CD8-positive, alpha-beta memory T cell (primary cell): ENCODE measurements around the gene PPP1R3A. TPM values are rescaled to one million over a fixed set of nuclear protein-coding genes. Genes with fewer than 3 reads are reported as not detected.

ENCODE experiments used
- CTCF ChIA-PET: fragments of 350-600 bp; sonication (Branson Sonifier 250); formaldehyde crosslinking; loops from one replicate; lab custom pipeline; 2021; ENCODE audit warnings: antibody characterized with exemption; lab: Charles Lee
- POLR2A ChIA-PET: fragments of 350-600 bp; sonication (Branson Sonifier 250); formaldehyde crosslinking; loops from one replicate; lab custom pipeline; 2021; ENCODE audit warnings: antibody characterized with exemption; lab: Charles Lee
- DNase-seq, 5 donors: peaks; one replicate each; pipeline versions ENCODE4 v3.0.0 to v3.0.0-alpha.2; 2020 to 2022; ENCODE audit warnings: mixed read lengths in 1 of 5
- H3K27ac ChIP-seq: one replicate; pipeline ENCODE4 v1.7.0; 2013; ENCODE audit warnings: low read depth, mild to moderate bottlenecking, low read length, moderate library complexity
- H3K27me3 ChIP-seq: 2 replicates; pipeline ENCODE4 v1.7.0; 2013; ENCODE audit warnings: low read length, mild to moderate bottlenecking; ENCODE audit not compliant: insufficient read depth, poor library complexity, severe bottlenecking
- H3K36me3 ChIP-seq: 2 replicates; pipeline ENCODE4 v1.7.0; 2013; ENCODE audit warnings: mild to moderate bottlenecking, low read length, moderate library complexity; ENCODE audit not compliant: insufficient read depth
- H3K4me1 ChIP-seq: 2 replicates; pipeline ENCODE4 v1.7.0; 2013; ENCODE audit warnings: mild to moderate bottlenecking, low read length, moderate library complexity; ENCODE audit not compliant: insufficient read depth
- H3K4me3 ChIP-seq: 2 replicates; pipeline ENCODE4 v1.7.0; 2013; ENCODE audit warnings: mild to moderate bottlenecking, low read length
- H3K9me3 ChIP-seq: 2 replicates; pipeline ENCODE4 v1.7.0; 2013; ENCODE audit warnings: mild to moderate bottlenecking, low read length
- H3K27ac Mint-ChIP-seq, 8 donors: one replicate each; pipeline ENCODE4 v1.8.0; 2020 to 2021; ENCODE audit warnings: mixed read lengths in 8 of 8, mild to moderate bottlenecking in 6 of 8, inconsistent platforms in 3 of 8, moderate library complexity in 3 of 8
- H3K27me3 Mint-ChIP-seq, 2 donors: one replicate each; pipeline ENCODE4 v1.8.0; 2020 to 2021; ENCODE audit warnings: mixed read lengths in 2 of 2, mild to moderate bottlenecking in 1 of 2, moderate library complexity in 1 of 2
- H3K36me3 Mint-ChIP-seq, 3 donors: one replicate each; pipeline ENCODE4 v1.8.0; 2020 to 2021; ENCODE audit warnings: mixed read lengths in 3 of 3, inconsistent platforms in 1 of 3, mild to moderate bottlenecking in 1 of 3
- H3K4me1 Mint-ChIP-seq, 3 donors: one replicate each; pipeline ENCODE4 v1.8.0; 2020 to 2021; ENCODE audit warnings: mixed read lengths in 3 of 3, inconsistent platforms in 1 of 3, mild to moderate bottlenecking in 1 of 3
- H3K4me3 Mint-ChIP-seq, 7 donors: one replicate each; pipeline ENCODE4 v1.8.0; 2020 to 2021; ENCODE audit warnings: mixed read lengths in 7 of 7, mild to moderate bottlenecking in 6 of 7, moderate library complexity in 4 of 7, inconsistent platforms in 2 of 7
- H3K9me3 Mint-ChIP-seq, 5 donors: one replicate each; pipeline ENCODE4 v1.8.0; 2020 to 2022; ENCODE audit warnings: mixed read lengths in 5 of 5, mild to moderate bottlenecking in 3 of 5, moderate library complexity in 2 of 5, inconsistent platforms in 1 of 5
- polyA plus RNA-seq: library from polyadenylated mRNA; unstranded; fragments of 300-500 nt; fragmentation: Illumina TruSeq; gene quantifications from one replicate; pipeline ENCODE4 v1.2.3, GENCODE V29; 2021
- total RNA-seq, 2 experiments: library from RNA; stranded (reverse); gene quantifications; one replicate each; pipeline ENCODE4 v1.2.3, GENCODE V29; 2021

The PPP1R3A gene
- total and polyA plus RNA-seq, 3 experiments from 2014 or later, result not detected

DNA sequence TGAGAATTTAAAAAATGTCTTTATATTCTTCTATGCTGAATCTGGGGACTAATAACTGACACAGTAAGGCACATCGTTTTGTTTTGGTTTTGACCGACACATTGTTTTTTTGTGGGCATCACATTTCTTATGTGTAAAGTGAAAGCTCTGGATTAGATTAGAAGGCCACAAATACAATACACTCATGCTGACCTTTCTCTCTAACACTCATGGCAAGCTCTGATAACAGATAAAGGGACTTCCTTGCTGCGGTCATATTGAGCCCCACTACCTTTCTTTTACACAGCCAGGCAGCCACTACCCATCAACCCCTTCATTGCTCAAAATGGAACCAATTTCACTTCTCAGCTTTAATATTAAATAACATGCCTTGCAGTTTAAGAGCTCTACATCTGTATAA lies 26.0 kb downstream of the PPP1R3A start:
- POLR2A ChIA-PET, result no interaction called here
- Mint-ChIP-seq H3K4me3 (no peak overlapping the region), H3K27me3 (no peaks in the 10 kb centered on the region), H3K9me3 (no peaks in the 10 kb centered on the region), H3K4me1 (no peaks in the 10 kb centered on the region), H3K27ac (no peak overlapping the region), H3K36me3 (no peaks in the 10 kb centered on the region)
- Histone ChIP-seq H3K4me3 (no peak overlapping the region), H3K9me3 (no peaks in the 10 kb centered on the region), H3K27ac (no peak overlapping the region), H3K4me1 (no peaks in the 10 kb centered on the region), H3K36me3 (no peaks in the 10 kb centered on the region), H3K27me3 (no peaks in the 10 kb centered on the region)
- DNase-seq, result no peak
- CTCF ChIA-PET, result no interaction called here

DNA sequence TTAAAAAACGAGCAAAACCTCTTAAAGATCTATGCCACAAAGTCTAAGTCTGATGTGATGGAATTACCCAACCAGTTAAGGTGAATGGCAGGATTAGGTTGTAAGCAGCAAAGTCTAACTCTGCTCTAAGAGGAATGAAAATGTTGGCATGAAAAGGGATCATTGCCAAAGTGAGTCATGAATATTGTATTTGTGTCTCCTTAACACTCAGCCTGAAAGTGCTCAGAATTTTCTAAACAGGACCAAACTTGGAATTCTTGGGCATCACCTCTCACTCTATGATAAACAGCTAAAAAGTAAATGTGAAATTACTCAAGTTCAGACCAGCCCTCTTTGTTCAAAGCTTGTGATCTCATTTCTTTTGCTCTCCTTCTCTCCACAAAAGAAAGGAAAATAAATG lies 27.0 kb downstream of the PPP1R3A start:
- H3K27ac ChIP-seq, result no peak overlapping the region
- no peaks in the 10 kb centered on the region for H3K4me1 ChIP-seq
- H3K27me3 Mint-ChIP-seq, result no peaks in the 10 kb centered on the region
- ChIA-PET CTCF (no interaction called here), POLR2A (no interaction called here)
- no peaks in the 10 kb centered on the region for H3K9me3 Mint-ChIP-seq
- DNase-seq, result no peak
- H3K4me3 Mint-ChIP-seq, result no peak overlapping the region
- H3K4me1 Mint-ChIP-seq, result no peaks in the 10 kb centered on the region
- H3K27me3 ChIP-seq, result no peaks in the 10 kb centered on the region
- H3K36me3 Mint-ChIP-seq, result no peaks in the 10 kb centered on the region
- no peaks in the 10 kb centered on the region for H3K36me3 ChIP-seq
- H3K4me3 ChIP-seq, result no peak overlapping the region
- no peaks in the 10 kb centered on the region for H3K9me3 ChIP-seq
- H3K27ac Mint-ChIP-seq, result no peak overlapping the region

- CTCF ChIA-PET, result no interaction called here
- H3K27ac ChIP-seq, result no peak overlapping the region
- H3K27me3 ChIP-seq, result no peaks in the 10 kb centered on the region
- Mint-ChIP-seq H3K4me1 (no peaks in the 10 kb centered on the region), H3K4me3 (no peak overlapping the region), H3K36me3 (no peaks in the 10 kb centered on the region), H3K27me3 (no peaks in the 10 kb centered on the region), H3K9me3 (no peaks in the 10 kb centered on the region), H3K27ac (no peak overlapping the region)
- DNase-seq, result no peak
- no peaks in the 10 kb centered on the region for H3K36me3 ChIP-seq
- H3K4me1 ChIP-seq, result no peaks in the 10 kb centered on the region
- POLR2A ChIA-PET, result no interaction called here
- no peaks in the 10 kb centered on the region for H3K9me3 ChIP-seq
- no peak overlapping the region for H3K4me3 ChIP-seq
These were observed 27.8 kb downstream of the PPP1R3A start for GRCh38 chr7:113891031-113891350.

- Histone ChIP-seq H3K9me3 (no peaks in the 10 kb centered on the region), H3K4me3 (no peak overlapping the region), H3K27me3 (no peaks in the 10 kb centered on the region), H3K4me1 (no peaks in the 10 kb centered on the region), H3K27ac (no peak overlapping the region), H3K36me3 (no peaks in the 10 kb centered on the region)
- Mint-ChIP-seq H3K27me3 (no peaks in the 10 kb centered on the region), H3K36me3 (no peaks in the 10 kb centered on the region), H3K4me3 (no peak overlapping the region), H3K4me1 (no peaks in the 10 kb centered on the region), H3K9me3 (no peaks in the 10 kb centered on the region), H3K27ac (no peak overlapping the region)
- ChIA-PET CTCF (no interaction called here), POLR2A (no interaction called here)
- no peak for DNase-seq
These were observed 28.3 kb downstream of the PPP1R3A start for GRCh38 chr7:113890331-113891030.

GRCh38 chr7:113883096-113883495 lies 35.7 kb downstream of the PPP1R3A start:
- CTCF ChIA-PET, result no interaction called here
- H3K27ac Mint-ChIP-seq, result no peak overlapping the region
- no peak for DNase-seq
- Histone ChIP-seq H3K27me3 (no peaks in the 10 kb centered on the region), H3K4me1 (no peaks in the 10 kb centered on the region), H3K36me3 (no peaks in the 10 kb centered on the region), H3K4me3 (no peak overlapping the region), H3K9me3 (no peaks in the 10 kb centered on the region), H3K27ac (no peak overlapping the region)
- peaks cover 0 to 4% (median 2%) of the 10 kb centered on the region in 5 donors for H3K9me3 Mint-ChIP-seq
- no peaks in the 10 kb centered on the region for H3K36me3 Mint-ChIP-seq
- POLR2A ChIA-PET, result no interaction called here
- H3K4me1 Mint-ChIP-seq, result no peaks in the 10 kb centered on the region
- H3K4me3 Mint-ChIP-seq, result no peak overlapping the region
- no peaks in the 10 kb centered on the region for H3K27me3 Mint-ChIP-seq

GRCh38 chr7:113880559-113880958 lies 38.2 kb downstream of the PPP1R3A start:
- no peaks in the 10 kb centered on the region for H3K4me1 Mint-ChIP-seq
- no peak overlapping the region for H3K4me3 ChIP-seq
- H3K27ac Mint-ChIP-seq, result no peak overlapping the region
- peaks cover 0 to 4% (median 2%) of the 10 kb centered on the region in 5 donors for H3K9me3 Mint-ChIP-seq
- no peak for DNase-seq
- H3K4me3 Mint-ChIP-seq, result no peak overlapping the region
- no peaks in the 10 kb centered on the region for H3K27me3 Mint-ChIP-seq
- H3K4me1 ChIP-seq, result no peaks in the 10 kb centered on the region
- ChIA-PET CTCF (no interaction called here), POLR2A (no interaction called here)
- no peak overlapping the region for H3K27ac ChIP-seq
- no peaks in the 10 kb centered on the region for H3K36me3 ChIP-seq
- H3K9me3 ChIP-seq, result no peaks in the 10 kb centered on the region
- H3K27me3 ChIP-seq, result no peaks in the 10 kb centered on the region
- no peaks in the 10 kb centered on the region for H3K36me3 Mint-ChIP-seq

DNA sequence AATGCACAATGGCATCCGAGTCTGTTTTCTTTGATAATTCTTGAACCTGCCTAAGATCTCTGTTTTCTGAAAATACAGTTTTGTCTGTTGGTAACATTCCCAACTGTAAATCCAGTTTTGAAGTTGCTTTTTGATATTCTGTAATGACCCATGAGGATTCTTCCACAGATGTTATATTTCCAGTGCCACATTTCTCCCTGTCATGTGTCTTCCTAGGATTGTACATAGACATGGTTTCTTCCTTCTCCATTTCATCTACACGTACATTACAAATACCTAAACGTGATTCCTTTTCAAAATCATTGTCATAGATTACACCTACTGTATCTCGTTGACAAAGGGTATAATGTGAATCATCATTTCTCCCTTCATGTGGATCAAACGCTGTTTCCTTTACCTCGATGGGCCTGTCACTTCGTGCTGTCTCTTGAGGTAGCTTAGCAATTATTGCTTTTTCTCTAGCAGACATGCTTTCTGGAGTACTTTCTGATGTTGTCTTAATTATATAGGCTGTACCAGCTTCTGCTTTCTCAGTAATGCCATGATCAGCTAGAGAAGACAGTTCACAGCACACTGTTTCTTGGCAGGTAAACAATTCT lies 40.3 kb downstream of the PPP1R3A start:
- Mint-ChIP-seq H3K4me1 (no peaks in the 10 kb centered on the region), H3K27ac (no peak overlapping the region), H3K4me3 (no peak overlapping the region), H3K9me3 (peaks cover 0 to 3% (median 0%) of the 10 kb centered on the region in 5 donors), H3K27me3 (no peaks in the 10 kb centered on the region), H3K36me3 (no peaks in the 10 kb centered on the region)
- no peaks in the 10 kb centered on the region for H3K9me3 ChIP-seq
- H3K4me1 ChIP-seq, result no peaks in the 10 kb centered on the region
- ChIA-PET POLR2A (no interaction called here), CTCF (no interaction called here)
- no peak overlapping the region for H3K27ac ChIP-seq
- no peak for DNase-seq
- H3K27me3 ChIP-seq, result no peaks in the 10 kb centered on the region
- H3K4me3 ChIP-seq, result no peak overlapping the region
- H3K36me3 ChIP-seq, result no peaks in the 10 kb centered on the region

DNA sequence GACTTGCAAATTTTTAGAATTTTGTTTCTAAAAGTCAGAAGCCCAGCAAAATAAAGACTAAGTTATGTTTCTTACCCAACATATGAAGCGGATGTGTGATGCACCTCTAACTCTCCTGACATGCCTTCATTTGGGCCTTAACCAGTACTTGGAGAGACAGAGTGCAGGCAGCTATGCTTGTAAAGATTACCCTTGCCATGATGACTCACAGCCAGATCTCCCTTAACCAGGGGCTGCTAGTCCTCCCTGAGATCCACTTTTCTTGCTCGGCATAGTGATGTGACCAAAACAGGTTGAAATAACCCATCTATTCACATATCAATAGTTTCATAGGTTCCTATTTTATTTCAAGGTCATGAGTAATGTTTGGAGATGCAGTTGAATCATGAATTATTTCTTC lies 43.6 kb downstream of the PPP1R3A start:
- CTCF ChIA-PET, result no interaction called here
- POLR2A ChIA-PET, result no interaction called here
- H3K36me3 Mint-ChIP-seq, result no peaks in the 10 kb centered on the region
- no peak overlapping the region for H3K27ac ChIP-seq
- H3K4me3 ChIP-seq, result no peak overlapping the region
- H3K9me3 ChIP-seq, result no peaks in the 10 kb centered on the region
- no peak overlapping the region for H3K4me3 Mint-ChIP-seq
- no peaks in the 10 kb centered on the region for H3K36me3 ChIP-seq
- no peaks in the 10 kb centered on the region for H3K4me1 Mint-ChIP-seq
- H3K4me1 ChIP-seq, result no peaks in the 10 kb centered on the region
- H3K27me3 Mint-ChIP-seq, result no peaks in the 10 kb centered on the region
- H3K9me3 Mint-ChIP-seq, result peaks cover 0 to 9% (median 2%) of the 10 kb centered on the region in 5 donors
- H3K27me3 ChIP-seq, result no peaks in the 10 kb centered on the region
- DNase-seq, result no peak
- no peak overlapping the region for H3K27ac Mint-ChIP-seq
